K562 (cell line): ENCODE data around the gene C11orf52. TPM values are rescaled to one million over a fixed set of nuclear protein-coding genes. Genes with fewer than 3 reads are reported as not detected.

Experiments used
- BACH1 ChIP-seq: fragments of 200-800 bp; sonication (Bioruptor generic); IDR thresholded peaks from 2 replicates; pipeline ENCODE4 v1.6.1; 2016; ENCODE audit warnings: missing genetic modification characterization, missing compliant biosample characterization
- BRF2 ChIP-seq: IDR thresholded peaks from 3 replicates; pipeline ENCODE4 v1.6.1; 2011; ENCODE audit warnings: borderline replicate concordance, mild to moderate bottlenecking; ENCODE audit not compliant: insufficient read length, insufficient read depth
- CSDE1 ChIP-seq, 2 experiments: fragments of 450-650 bp; IDR thresholded peaks; 2 replicates each; pipeline ENCODE4 v1.6.1; 2016; ENCODE audit warnings: mild to moderate bottlenecking in 1 of 2
- JUND ChIP-seq, 2 experiments: IDR thresholded peaks; 2 replicates in 1 of 2; 3 replicates in 1 of 2; pipeline ENCODE4 v1.6.1; 2011; ENCODE audit warnings: borderline replicate concordance in 2 of 2, low read depth in 2 of 2, low read length in 2 of 2, improper control_type of control experiment in 1 of 2, missing biosample characterization in 1 of 2, missing genetic modification characterization in 1 of 2, missing genetic modification reagents in 1 of 2
- MYBL2 ChIP-seq, 2 experiments: fragments of 450-650 bp in 1 of 2; sonication (generic) in 1 of 2; formaldehyde crosslinking in 1 of 2; IDR thresholded peaks; 2 replicates each; pipeline versions ENCODE4 v1.6.1 to v1.8.1; 2017 to 2022; ENCODE audit warnings: borderline replicate concordance in 1 of 2, inconsistent platforms in 1 of 2, low read depth in 1 of 2, mild to moderate bottlenecking in 1 of 2, missing genetic modification reagents in 1 of 2, moderate library complexity in 1 of 2
- MYNN ChIP-seq, 2 experiments: sonication (generic); formaldehyde crosslinking in 1 of 2; IDR thresholded peaks; 2 replicates each; pipeline versions ENCODE4 v1.5.0 to v1.6.1; 2016 to 2020; ENCODE audit warnings: antibody characterized with exemption in 1 of 2, missing genetic modification reagents in 1 of 2
- POLR2AphosphoS5 ChIP-seq: IDR thresholded peaks from 2 replicates; pipeline ENCODE4 v1.6.1; 2011; ENCODE audit warnings: mild to moderate bottlenecking, low read depth, low read length, moderate library complexity; ENCODE audit not compliant: control insufficient read depth, insufficient read depth
- RFX1 ChIP-seq: fragments of 450-650 bp; IDR thresholded peaks from 2 replicates; pipeline ENCODE4 v1.6.1; 2016; ENCODE audit warnings: mild to moderate bottlenecking, moderate library complexity
- SMAD1 ChIP-seq: fragments of 150-350 bp; IDR thresholded peaks from 2 replicates; pipeline ENCODE4 v1.6.1; 2014; ENCODE audit warnings: low read length, low read depth; ENCODE audit not compliant: partially characterized antibody
- STAT6 ChIP-seq: sonication (generic); formaldehyde crosslinking; IDR thresholded peaks from 2 replicates; pipeline ENCODE4 v1.8.1; 2023; ENCODE audit warnings: mild to moderate bottlenecking, missing genetic modification reagents
- ZNF124 ChIP-seq: sonication (generic); formaldehyde crosslinking; IDR thresholded peaks from 2 replicates; pipeline ENCODE4 v1.8.1; 2022; ENCODE audit warnings: missing genetic modification reagents
- ZNF512 ChIP-seq: IDR thresholded peaks from 2 replicates; pipeline ENCODE4 v1.6.1; 2016; ENCODE audit warnings: missing genetic modification characterization, missing compliant biosample characterization
- polyA plus RNA-seq, 8 experiments: library from polyadenylated mRNA; depleted of rRNA in 4 of 8; stranded (reverse) in 5 of 8; unstranded in 3 of 8; fragments of >200 nt; fragmentation: Nextera tagmentation in 2 of 8; fragmentation: Illumina TruSeq in 1 of 8; extraction: Ambion mirVana in 2 of 8; extraction: Trizol in 1 of 8; gene quantifications; 2 replicates each; pipeline versions ENCODE4 v1.2.1 to v1.2.3, GENCODE V29; 2011 to 2014; ENCODE audit warnings: inconsistent platforms in 1 of 8, missing spikeins in 1 of 8
- total RNA-seq, 7 experiments: library from RNA; depleted of rRNA in 6 of 7; stranded (reverse); fragments of >200 nt in 6 of 7; fragmentation: Illumina TruSeq in 2 of 7; extraction: Trizol in 2 of 7; gene quantifications; 2 replicates each; pipeline versions ENCODE4 v1.2.1 to v1.2.3, GENCODE V29; 2011 to 2021; ENCODE audit warnings: low replicate concordance in 1 of 7
- TF ChIP-seq, protein P1 (sequence below): fragments of 450-650 bp; formaldehyde crosslinking; conservative IDR thresholded peaks from 2 replicates; pipeline ENCODE4 v1.4.0; 2022; ENCODE audit warnings: mild to moderate bottlenecking, missing genetic modification characterization
- TF ChIP-seq, protein P2 (sequence below): fragments of 450-650 bp; formaldehyde crosslinking; IDR thresholded peaks from 2 replicates; pipeline ENCODE4 v1.4.0; 2020; ENCODE audit warnings: mild to moderate bottlenecking, moderate library complexity
- TF ChIP-seq, protein P3 (sequence below): fragments of 250-450 bp; sonication (Bioruptor Pico); IDR thresholded peaks from 2 replicates; pipeline ENCODE4 v1.8.0; 2021; ENCODE audit warnings: borderline replicate concordance, mild to moderate bottlenecking, moderate library complexity; ENCODE audit not compliant: poor library complexity, severe bottlenecking

The C11orf52 gene
- total and polyA plus RNA-seq, 9 of the 15 experiments (the other 6 are each of a cell fraction or from before 2014, with no cell fraction given) = 0.29 to 2.9 (median 1.0) TPM

DNA sequence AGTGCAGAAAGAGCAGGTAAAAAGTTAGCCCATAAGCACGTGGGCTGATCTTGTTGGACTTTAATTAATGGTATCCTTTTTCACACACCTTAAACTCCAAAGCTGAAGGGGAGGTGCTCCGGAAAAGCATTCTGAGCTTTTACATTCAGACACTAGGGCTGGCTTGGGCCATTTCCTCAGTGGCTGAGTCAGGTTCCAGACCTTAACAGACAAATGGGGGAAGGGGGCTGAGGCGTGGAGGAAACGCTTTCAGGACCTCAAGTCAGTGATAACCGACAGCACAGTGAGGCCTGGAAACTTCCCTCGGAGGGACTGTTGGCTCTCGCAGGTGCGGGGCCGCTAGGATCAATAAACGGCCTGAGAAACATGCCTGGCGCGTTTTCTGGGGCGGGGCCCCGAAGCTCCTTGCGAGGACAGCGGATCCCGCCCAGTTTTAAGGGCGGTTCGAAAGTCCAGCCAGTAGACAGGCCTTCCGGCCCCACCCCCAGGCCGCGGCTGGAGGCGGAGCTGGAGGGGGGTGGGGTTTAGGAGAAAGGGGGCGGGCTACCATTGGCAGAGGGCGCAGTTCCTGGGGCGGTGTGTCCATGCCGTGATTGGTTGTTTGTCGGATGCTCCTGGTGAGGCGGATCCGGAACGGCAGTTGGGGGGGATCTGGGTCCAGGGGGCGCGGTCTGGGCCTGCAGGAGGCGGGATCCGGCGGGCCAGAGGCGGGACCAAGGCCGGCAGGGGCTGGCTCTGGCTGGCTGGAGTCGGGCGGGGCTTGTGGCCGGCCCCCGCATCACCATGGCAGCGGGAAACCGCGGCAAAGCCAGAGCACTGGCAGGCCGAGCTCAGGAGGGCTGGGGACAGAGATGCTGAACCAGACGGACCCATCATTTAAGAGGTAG, 8.0 kb downstream of the C11orf52 start (continued):
- TF ChIP-seq, protein P1, sequence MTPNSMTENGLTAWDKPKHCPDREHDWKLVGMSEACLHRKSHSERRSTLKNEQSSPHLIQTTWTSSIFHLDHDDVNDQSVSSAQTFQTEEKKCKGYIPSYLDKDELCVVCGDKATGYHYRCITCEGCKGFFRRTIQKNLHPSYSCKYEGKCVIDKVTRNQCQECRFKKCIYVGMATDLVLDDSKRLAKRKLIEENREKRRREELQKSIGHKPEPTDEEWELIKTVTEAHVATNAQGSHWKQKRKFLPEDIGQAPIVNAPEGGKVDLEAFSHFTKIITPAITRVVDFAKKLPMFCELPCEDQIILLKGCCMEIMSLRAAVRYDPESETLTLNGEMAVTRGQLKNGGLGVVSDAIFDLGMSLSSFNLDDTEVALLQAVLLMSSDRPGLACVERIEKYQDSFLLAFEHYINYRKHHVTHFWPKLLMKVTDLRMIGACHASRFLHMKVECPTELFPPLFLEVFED (CRISPR knock-in tag) = no peak
- TF ChIP-seq ZNF512 (tag) (no peak), MYBL2 (IDR thresholded peaks at IDR 0.05; ENCODE audit: low read depth) (peak; percentile 45; the same call in 1 of the 2 replicates), MYBL2 (CRISPR knock-in tag; IDR thresholded peaks at IDR 0.05; ENCODE audit: borderline replicate concordance) (no peak), ZNF124 (CRISPR knock-in tag) (no peak), BRF2 (no peak), POLR2AphosphoS5 (peak; percentile 82), SMAD1 (peak; percentile 83), BACH1 (tag) (no peak), MYNN (IDR thresholded peaks at IDR 0.05) (no peak), MYNN (CRISPR knock-in tag; IDR thresholded peaks at IDR 0.05) (no peak), STAT6 (CRISPR knock-in tag) (no peak), RFX1 (peak; percentile 93), JUND (IDR thresholded peaks at IDR 0.05; ENCODE audit: borderline replicate concordance, low read depth, low read length) (0 out of 2 replicates have a peak, but pooled peaks have one; percentile 1), JUND (tag; IDR thresholded peaks at IDR 0.05; ENCODE audit: borderline replicate concordance, low read depth, low read length) (peak; percentile 11; the same call in 1 of the 3 replicates), CSDE1 (IDR thresholded peaks at IDR 0.05) (no peak)
- TF ChIP-seq, protein P2, sequence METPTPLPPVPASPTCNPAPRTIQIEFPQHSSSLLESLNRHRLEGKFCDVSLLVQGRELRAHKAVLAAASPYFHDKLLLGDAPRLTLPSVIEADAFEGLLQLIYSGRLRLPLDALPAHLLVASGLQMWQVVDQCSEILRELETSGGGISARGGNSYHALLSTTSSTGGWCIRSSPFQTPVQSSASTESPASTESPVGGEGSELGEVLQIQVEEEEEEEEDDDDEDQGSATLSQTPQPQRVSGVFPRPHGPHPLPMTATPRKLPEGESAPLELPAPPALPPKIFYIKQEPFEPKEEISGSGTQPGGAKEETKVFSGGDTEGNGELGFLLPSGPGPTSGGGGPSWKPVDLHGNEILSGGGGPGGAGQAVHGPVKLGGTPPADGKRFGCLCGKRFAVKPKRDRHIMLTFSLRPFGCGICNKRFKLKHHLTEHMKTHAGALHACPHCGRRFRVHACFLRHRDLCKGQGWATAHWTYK (CRISPR knock-in tag) = peak; percentile 59; the same call in 1 of the 2 replicates
- TF ChIP-seq, protein P3, sequence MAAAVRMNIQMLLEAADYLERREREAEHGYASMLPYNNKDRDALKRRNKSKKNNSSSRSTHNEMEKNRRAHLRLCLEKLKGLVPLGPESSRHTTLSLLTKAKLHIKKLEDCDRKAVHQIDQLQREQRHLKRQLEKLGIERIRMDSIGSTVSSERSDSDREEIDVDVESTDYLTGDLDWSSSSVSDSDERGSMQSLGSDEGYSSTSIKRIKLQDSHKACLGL (CRISPR knock-in tag) = no peak
